Gastroesophageal sphincter (tissue), 3 donors: Measurements from ENCODE around the gene MVK.

Source experiments
- CTCF ChIP-seq, 4 experiments: fragments of 200-600 bp in 2 of 4; fragments of 450-650 bp in 2 of 4; sonication (generic) in 1 of 4; IDR thresholded peaks; one replicate each; pipeline ENCODE4 v1.5.1; 2017 to 2019; ENCODE audit warnings: antibody characterized with exemption in 4 of 4, mild to moderate bottlenecking in 2 of 4, moderate library complexity in 2 of 4
- EP300 ChIP-seq: sonication (generic); formaldehyde crosslinking; IDR thresholded peaks from one replicate; pipeline ENCODE4 v1.6.1; 2017; ENCODE audit warnings: antibody characterized with exemption, mild to moderate bottlenecking
- POLR2A ChIP-seq, 2 donors: fragments of 450-650 bp; IDR thresholded peaks; one replicate each; pipeline ENCODE4 v1.6.1; 2017; ENCODE audit warnings: antibody characterized with exemption in 2 of 2, mild to moderate bottlenecking in 2 of 2, moderate library complexity in 1 of 2
- POLR2AphosphoS5 ChIP-seq: sonication (generic); formaldehyde crosslinking; IDR thresholded peaks from one replicate; pipeline ENCODE4 v1.6.1; 2017; ENCODE audit warnings: antibody characterized with exemption

GRCh38 chr12:109598428-109598854 lies 24.8 kb downstream of the MVK start:
- TF ChIP-seq POLR2A (IDR thresholded peaks at IDR 0.05), result no peak
- no peak for TF ChIP-seq CTCF (IDR thresholded peaks at IDR 0.05)
- no peak for TF ChIP-seq POLR2AphosphoS5
- no peak for TF ChIP-seq EP300
